Measurements from ENCODE around the gene HSPB8.

- TF ChIP-seq RFX5 (IDR thresholded peaks at IDR 0.05; ENCODE audit: borderline replicate concordance, low read depth, low read length): no peak
- TF ChIP-seq, protein P1, sequence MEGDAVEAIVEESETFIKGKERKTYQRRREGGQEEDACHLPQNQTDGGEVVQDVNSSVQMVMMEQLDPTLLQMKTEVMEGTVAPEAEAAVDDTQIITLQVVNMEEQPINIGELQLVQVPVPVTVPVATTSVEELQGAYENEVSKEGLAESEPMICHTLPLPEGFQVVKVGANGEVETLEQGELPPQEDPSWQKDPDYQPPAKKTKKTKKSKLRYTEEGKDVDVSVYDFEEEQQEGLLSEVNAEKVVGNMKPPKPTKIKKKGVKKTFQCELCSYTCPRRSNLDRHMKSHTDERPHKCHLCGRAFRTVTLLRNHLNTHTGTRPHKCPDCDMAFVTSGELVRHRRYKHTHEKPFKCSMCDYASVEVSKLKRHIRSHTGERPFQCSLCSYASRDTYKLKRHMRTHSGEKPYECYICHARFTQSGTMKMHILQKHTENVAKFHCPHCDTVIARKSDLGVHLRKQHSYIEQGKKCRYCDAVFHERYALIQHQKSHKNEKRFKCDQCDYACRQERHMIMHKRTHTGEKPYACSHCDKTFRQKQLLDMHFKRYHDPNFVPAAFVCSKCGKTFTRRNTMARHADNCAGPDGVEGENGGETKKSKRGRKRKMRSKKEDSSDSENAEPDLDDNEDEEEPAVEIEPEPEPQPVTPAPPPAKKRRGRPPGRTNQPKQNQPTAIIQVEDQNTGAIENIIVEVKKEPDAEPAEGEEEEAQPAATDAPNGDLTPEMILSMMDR (IDR thresholded peaks at IDR 0.05; ENCODE audit: control extremely low read depth in 1 of 3, insufficient read depth in 1 of 3, low read depth in 1 of 3, low read length in 3 of 3): no peak
These were observed 26.0 kb downstream of the HSPB8 start for GRCh38 chr12:119204671-119205285.

Data from H1 (cell line).